Spleen (tissue), 11 donors: ENCODE measurements around the gene DNM3. TPM values are rescaled to one million over a fixed set of nuclear protein-coding genes. Genes with fewer than 3 reads are reported as not detected.

Source experiments
- DNase-seq: peaks from one replicate; pipeline ENCODE4 v3.0.0-alpha.2; 2020
- H3K27ac ChIP-seq, 8 donors: fragments of 200-600 bp; sonication (generic) in 7 of 8; 1 replicate in 4 of 8; 2 replicates in 4 of 8; pipeline versions ENCODE4 v1.5.0 to v1.8.0; 2016 to 2021; ENCODE audit warnings: inconsistent platforms in 4 of 8, mild to moderate bottlenecking in 4 of 8, moderate library complexity in 1 of 8
- H3K27me3 ChIP-seq, 7 donors: fragments of 200-600 bp; sonication (generic) in 6 of 7; replicated peaks in 1 of 7; 1 replicate in 4 of 7; 2 replicates in 3 of 7; pipeline versions ENCODE4 v1.5.0 to v1.8.0; 2016 to 2021; ENCODE audit warnings: inconsistent platforms in 3 of 7, mild to moderate bottlenecking in 1 of 7
- H3K36me3 ChIP-seq, 6 donors: fragments of 200-600 bp; sonication (generic) in 5 of 6; 1 replicate in 4 of 6; 2 replicates in 2 of 6; pipeline versions ENCODE4 v1.5.0 to v1.8.0; 2016 to 2021; ENCODE audit warnings: inconsistent platforms in 2 of 6
- H3K4me1 ChIP-seq, 6 donors: fragments of 200-600 bp; sonication (generic) in 5 of 6; 1 replicate in 3 of 6; 2 replicates in 3 of 6; pipeline versions ENCODE4 v1.5.0 to v1.8.0; 2016 to 2021; ENCODE audit warnings: inconsistent platforms in 3 of 6
- H3K4me3 ChIP-seq, 8 donors: fragments of 200-600 bp; sonication (generic) in 7 of 8; 1 replicate in 4 of 8; 2 replicates in 4 of 8; pipeline versions ENCODE4 v1.5.0 to v1.8.0; 2016 to 2021; ENCODE audit warnings: inconsistent platforms in 4 of 8, mild to moderate bottlenecking in 4 of 8, moderate library complexity in 2 of 8
- H3K9me3 ChIP-seq, 8 donors: fragments of 200-600 bp; sonication (generic) in 7 of 8; 1 replicate in 4 of 8; 2 replicates in 4 of 8; pipeline versions ENCODE4 v1.5.0 to v1.8.0; 2016 to 2021; ENCODE audit warnings: inconsistent platforms in 4 of 8
- POLR2A ChIP-seq, 3 donors: fragments of 450-650 bp; IDR thresholded peaks; one replicate each; pipeline ENCODE4 v1.5.1; 2017; ENCODE audit warnings: antibody characterized with exemption in 3 of 3, mild to moderate bottlenecking in 1 of 3
- POLR2AphosphoS5 ChIP-seq, 3 donors: sonication (generic); formaldehyde crosslinking; IDR thresholded peaks; one replicate each; pipeline ENCODE4 v1.5.1; 2017; ENCODE audit warnings: antibody characterized with exemption in 3 of 3
- WGBS, 5 donors: extraction: QIAGEN DNeasy Blood & Tissue Kit in 3 of 5; methylation state at CpG; one replicate each; pipeline versions ENCODE4 v1.1.5 to v1.1.7; 2013 to 2018; 5-methylcytosine and 5-hydroxymethylcytosine counted together
- intact Hi-C: fragments of 100-400 bp; cut with DNase I; formaldehyde crosslinking; loops from one replicate; pipeline ENCODE4 v1.15.0; 2023; ENCODE audit warnings: low total_unique reads
- polyA plus RNA-seq, 3 donors: library from polyadenylated mRNA; stranded (reverse); fragments of 200-250 nt; gene quantifications; one replicate each; pipeline ENCODE4 v1.2.1, GENCODE V29; 2013
- total RNA-seq, 7 donors: library from RNA; depleted of rRNA in 3 of 7; stranded (reverse); fragments of >200 nt in 3 of 7; fragmentation: NEBNext Ultra II Directional in 4 of 7; extraction: Animal tissue kit (Norgen Biotek cat#: 25700) in 4 of 7; gene quantifications; one replicate each; pipeline versions ENCODE4 v1.1.0 to v1.2.1, GENCODE V29; 2016 to 2021
- TF ChIP-seq, protein P1 (sequence below), 11 experiments: fragments of 200-600 bp in 7 of 11; fragments of 450-650 bp in 4 of 11; sonication (generic) in 4 of 11; IDR thresholded peaks in 8 of 11; conservative IDR thresholded peaks in 3 of 11; 1 replicate in 7 of 11; 2 replicates in 4 of 11; pipeline versions ENCODE4 v1.4.0 to v1.8.0; 2016 to 2021; ENCODE audit warnings: antibody characterized with exemption in 11 of 11, inconsistent platforms in 4 of 11, mild to moderate bottlenecking in 1 of 11
- donor health status: healthy with polysubstance abuse.
- donor health status: DM: no; HTN: no; CAD: no; lungs with moderate emphysema.
- donor health status: DM: no; HTN: no; CAD: no.
- donor health status: Bipolar disorder and iron deficiency.
- donor health status: healthy.
- donor health status: DM: no; HTN: no; CAD: no.
- donor health status: DM: yes; HTN: yes; CAD: no.

Gene DNM3
- total and polyA plus RNA-seq, 10 donors = 0.61 to 10.2 (median 4.9) TPM

DNA sequence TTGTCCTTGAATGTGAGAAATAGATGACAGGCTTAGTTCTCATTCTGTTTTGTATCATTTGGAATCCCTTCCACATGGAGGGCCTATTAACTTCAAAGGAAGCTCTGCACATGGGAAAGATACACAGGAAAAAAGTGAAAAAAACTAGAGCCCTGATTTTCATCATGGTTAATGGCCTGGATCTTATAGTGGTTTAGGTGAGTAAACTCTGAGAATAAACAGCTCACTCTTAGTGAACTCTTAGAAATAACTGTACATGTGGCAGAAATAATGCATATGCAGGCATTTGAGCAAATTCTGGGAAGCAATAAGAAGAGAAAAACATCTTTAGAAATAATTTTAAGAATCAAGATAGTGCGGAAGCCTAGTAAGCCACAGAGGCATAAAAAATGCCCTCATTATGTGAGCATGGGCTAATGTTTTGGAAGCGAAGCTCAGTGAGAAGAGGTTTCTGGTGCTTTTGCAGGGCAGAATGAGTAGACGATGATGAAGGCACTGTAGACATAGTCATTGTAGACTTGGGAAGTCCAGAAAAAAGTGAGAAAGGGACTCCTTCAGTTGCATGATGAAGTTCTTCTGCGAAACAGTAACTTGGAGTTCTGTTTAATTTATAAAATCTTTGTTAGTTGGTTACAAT is 279.9 kb downstream of the DNM3 start:
- intact Hi-C loops = no loop called here
- TF ChIP-seq, protein P1, sequence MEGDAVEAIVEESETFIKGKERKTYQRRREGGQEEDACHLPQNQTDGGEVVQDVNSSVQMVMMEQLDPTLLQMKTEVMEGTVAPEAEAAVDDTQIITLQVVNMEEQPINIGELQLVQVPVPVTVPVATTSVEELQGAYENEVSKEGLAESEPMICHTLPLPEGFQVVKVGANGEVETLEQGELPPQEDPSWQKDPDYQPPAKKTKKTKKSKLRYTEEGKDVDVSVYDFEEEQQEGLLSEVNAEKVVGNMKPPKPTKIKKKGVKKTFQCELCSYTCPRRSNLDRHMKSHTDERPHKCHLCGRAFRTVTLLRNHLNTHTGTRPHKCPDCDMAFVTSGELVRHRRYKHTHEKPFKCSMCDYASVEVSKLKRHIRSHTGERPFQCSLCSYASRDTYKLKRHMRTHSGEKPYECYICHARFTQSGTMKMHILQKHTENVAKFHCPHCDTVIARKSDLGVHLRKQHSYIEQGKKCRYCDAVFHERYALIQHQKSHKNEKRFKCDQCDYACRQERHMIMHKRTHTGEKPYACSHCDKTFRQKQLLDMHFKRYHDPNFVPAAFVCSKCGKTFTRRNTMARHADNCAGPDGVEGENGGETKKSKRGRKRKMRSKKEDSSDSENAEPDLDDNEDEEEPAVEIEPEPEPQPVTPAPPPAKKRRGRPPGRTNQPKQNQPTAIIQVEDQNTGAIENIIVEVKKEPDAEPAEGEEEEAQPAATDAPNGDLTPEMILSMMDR (IDR thresholded peaks at IDR 0.05 in 8 of 11, conservative IDR thresholded peaks at IDR 0.05 in 3 of 11) = no peak
- no peak for TF ChIP-seq POLR2A (IDR thresholded peaks at IDR 0.05)
- TF ChIP-seq POLR2AphosphoS5 (IDR thresholded peaks at IDR 0.05) = no peak
- Histone ChIP-seq H3K27me3 (no peaks in the 10 kb centered on the region), H3K27ac (no peak overlapping the region), H3K36me3 (no peaks in the 10 kb centered on the region), H3K9me3 (no peaks in the 10 kb centered on the region), H3K4me3 (no peak overlapping the region), H3K4me1 (peaks cover 0 to 17% (median 5%) of the 10 kb centered on the region in 6 donors)
- DNase-seq = no peak
- 91 to 96% (median 94%) methylated on average over 4 of the region's 4 CpGs for WGBS, 5 donors

DNA sequence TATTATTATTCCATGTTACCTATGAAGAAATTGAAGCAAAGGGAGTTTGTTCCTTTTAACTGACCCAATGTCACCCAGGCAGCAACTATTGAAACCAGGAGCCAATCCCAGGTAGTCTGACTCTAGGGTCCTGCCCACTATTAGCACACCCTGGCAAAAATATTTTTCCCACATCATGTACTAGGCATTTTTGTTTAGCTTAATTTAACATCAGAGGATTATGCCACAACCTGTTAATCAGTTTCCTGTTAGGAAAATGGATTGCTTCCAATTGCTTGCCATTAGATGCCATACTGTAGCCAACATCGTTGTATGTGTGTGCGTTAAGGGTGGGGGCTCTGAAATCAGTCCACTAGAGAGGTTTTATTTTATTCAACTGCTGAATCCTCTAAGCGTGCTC is 281.1 kb downstream of the DNM3 start:
- Histone ChIP-seq H3K4me1 (peaks cover 0 to 14% (median 4%) of the 10 kb centered on the region in 6 donors), H3K27me3 (no peaks in the 10 kb centered on the region), H3K9me3 (no peaks in the 10 kb centered on the region), H3K4me3 (no peak overlapping the region), H3K36me3 (no peaks in the 10 kb centered on the region), H3K27ac (no peak overlapping the region)
- TF ChIP-seq POLR2AphosphoS5 (IDR thresholded peaks at IDR 0.05) (no peak), POLR2A (IDR thresholded peaks at IDR 0.05) (no peak)
- TF ChIP-seq, protein P1 (IDR thresholded peaks at IDR 0.05 in 8 of 11, conservative IDR thresholded peaks at IDR 0.05 in 3 of 11) = no peak
- intact Hi-C loops = no loop called here
- DNase-seq = no peak
- WGBS, 5 donors = 76 to 93% (median 87%) methylated on average over 3 of the region's 3 CpGs

DNA sequence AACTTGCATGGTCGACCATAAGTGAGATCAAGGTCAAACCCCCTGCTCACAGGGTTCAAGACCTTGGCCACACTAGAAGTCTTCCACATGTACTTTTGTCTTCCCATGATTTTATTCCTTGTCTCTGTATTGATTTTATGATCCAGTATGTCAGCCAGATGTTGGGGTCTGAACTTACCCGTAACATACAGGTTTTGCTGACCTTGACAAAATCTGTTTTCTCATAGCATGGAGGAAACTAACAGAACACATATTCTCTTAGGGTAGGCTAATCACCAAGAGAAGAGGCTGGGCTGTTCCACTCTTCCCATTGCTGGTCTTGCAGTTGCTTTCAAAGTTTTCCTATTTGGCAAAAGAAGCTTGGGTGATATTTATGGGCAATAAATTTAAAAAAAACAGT is 284.0 kb downstream of the DNM3 start:
- intact Hi-C loops = no loop called here
- 76 to 84% (median 78%) methylated on average over 2 of the region's 2 CpGs for WGBS, 5 donors
- no peak overlapping the region for H3K4me3 ChIP-seq
- no peak overlapping the region for H3K27ac ChIP-seq
- H3K9me3 ChIP-seq = no peaks in the 10 kb centered on the region
- no peak for DNase-seq
- TF ChIP-seq POLR2AphosphoS5 (IDR thresholded peaks at IDR 0.05) (no peak), POLR2A (IDR thresholded peaks at IDR 0.05) (no peak)
- TF ChIP-seq, protein P1 (IDR thresholded peaks at IDR 0.05 in 8 of 11, conservative IDR thresholded peaks at IDR 0.05 in 3 of 11) = no peak
- no peaks in the 10 kb centered on the region for H3K27me3 ChIP-seq
- peaks cover 0 to 4% (median 0%) of the 10 kb centered on the region in 6 donors for H3K4me1 ChIP-seq
- no peaks in the 10 kb centered on the region for H3K36me3 ChIP-seq

DNA sequence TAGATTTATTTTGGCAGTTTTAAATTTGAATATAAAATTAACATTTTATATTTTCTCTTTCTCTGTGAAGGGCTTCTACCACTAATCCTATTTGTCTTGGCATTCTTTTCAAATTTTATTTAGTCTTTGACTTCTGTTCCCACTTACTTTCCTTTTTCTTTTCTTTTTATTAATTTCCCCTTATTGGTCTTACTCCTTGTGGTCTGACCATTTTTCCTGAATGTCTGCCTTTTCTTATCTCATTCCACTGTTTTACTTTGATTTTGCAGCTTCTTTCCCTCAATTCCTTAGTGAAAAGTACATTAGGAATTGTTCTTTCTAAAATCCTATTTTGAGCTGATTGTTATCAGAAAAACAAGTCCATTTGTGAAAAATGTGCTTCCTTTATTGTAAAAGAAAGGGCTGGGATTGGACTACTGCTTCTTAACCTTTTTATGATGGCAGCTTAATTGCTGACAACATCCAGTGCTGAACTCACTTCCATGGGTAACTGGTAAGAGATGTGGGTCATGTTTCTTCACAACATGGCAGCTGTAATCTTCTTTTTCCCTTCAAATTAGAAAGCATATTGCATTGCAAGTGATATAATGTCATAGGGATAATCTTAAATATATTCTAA is 284.6 kb downstream of the DNM3 start:
- no peak for DNase-seq
- TF ChIP-seq POLR2AphosphoS5 (IDR thresholded peaks at IDR 0.05) (no peak), POLR2A (IDR thresholded peaks at IDR 0.05) (no peak)
- TF ChIP-seq, protein P1 (IDR thresholded peaks at IDR 0.05 in 8 of 11, conservative IDR thresholded peaks at IDR 0.05 in 3 of 11) = no peak
- Histone ChIP-seq H3K36me3 (no peaks in the 10 kb centered on the region), H3K4me3 (no peak overlapping the region), H3K4me1 (peaks cover 0 to under 1% (median 0%) of the 10 kb centered on the region in 6 donors), H3K27ac (no peak overlapping the region), H3K27me3 (no peaks in the 10 kb centered on the region), H3K9me3 (no peaks in the 10 kb centered on the region)
- intact Hi-C loops = no loop called here
